Fibroblast of pulmonary artery (primary cell): ENCODE measurements around the gene SETBP1.

Experiments
- DNase-seq: peaks from one replicate; pipeline ENCODE4 v3.0.0-alpha.2; 2010; ENCODE audit warnings: low read depth
- H3K4me3 ChIP-seq: replicated peaks from 2 replicates; pipeline ENCODE4 v1.5.1; 2011; ENCODE audit warnings: low read depth, mild to moderate bottlenecking, control low read depth, low read length, moderate library complexity
- TF ChIP-seq, protein P1 (sequence below): IDR thresholded peaks from 2 replicates; pipeline ENCODE4 v1.5.1; 2011; ENCODE audit warnings: mild to moderate bottlenecking, control low read depth, low read length, inconsistent platforms; ENCODE audit errors: missing control alignments

Gene SETBP1

DNA sequence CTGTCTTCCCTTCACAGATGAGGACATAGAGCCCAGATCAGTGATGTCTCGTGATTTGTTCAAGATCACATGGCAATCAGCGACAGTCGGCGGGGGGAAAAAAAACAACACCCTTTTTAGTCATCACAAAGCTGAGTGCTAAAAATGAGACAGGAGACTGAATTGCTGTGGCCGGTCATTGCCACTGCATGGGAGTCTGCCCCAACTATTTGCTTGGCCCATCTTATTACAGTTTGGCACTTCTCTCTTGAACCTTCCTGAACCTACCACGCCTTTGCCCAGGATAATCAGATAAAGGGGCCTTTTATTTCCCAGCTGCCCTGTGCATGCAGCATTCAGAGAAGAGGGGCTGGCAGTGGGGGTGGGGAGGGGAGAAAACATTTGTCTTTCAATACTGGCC, 42.7 kb downstream of the SETBP1 start:
- no peak for DNase-seq
- no peak overlapping the region for H3K4me3 ChIP-seq
- TF ChIP-seq, protein P1, sequence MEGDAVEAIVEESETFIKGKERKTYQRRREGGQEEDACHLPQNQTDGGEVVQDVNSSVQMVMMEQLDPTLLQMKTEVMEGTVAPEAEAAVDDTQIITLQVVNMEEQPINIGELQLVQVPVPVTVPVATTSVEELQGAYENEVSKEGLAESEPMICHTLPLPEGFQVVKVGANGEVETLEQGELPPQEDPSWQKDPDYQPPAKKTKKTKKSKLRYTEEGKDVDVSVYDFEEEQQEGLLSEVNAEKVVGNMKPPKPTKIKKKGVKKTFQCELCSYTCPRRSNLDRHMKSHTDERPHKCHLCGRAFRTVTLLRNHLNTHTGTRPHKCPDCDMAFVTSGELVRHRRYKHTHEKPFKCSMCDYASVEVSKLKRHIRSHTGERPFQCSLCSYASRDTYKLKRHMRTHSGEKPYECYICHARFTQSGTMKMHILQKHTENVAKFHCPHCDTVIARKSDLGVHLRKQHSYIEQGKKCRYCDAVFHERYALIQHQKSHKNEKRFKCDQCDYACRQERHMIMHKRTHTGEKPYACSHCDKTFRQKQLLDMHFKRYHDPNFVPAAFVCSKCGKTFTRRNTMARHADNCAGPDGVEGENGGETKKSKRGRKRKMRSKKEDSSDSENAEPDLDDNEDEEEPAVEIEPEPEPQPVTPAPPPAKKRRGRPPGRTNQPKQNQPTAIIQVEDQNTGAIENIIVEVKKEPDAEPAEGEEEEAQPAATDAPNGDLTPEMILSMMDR, result no peak

DNA sequence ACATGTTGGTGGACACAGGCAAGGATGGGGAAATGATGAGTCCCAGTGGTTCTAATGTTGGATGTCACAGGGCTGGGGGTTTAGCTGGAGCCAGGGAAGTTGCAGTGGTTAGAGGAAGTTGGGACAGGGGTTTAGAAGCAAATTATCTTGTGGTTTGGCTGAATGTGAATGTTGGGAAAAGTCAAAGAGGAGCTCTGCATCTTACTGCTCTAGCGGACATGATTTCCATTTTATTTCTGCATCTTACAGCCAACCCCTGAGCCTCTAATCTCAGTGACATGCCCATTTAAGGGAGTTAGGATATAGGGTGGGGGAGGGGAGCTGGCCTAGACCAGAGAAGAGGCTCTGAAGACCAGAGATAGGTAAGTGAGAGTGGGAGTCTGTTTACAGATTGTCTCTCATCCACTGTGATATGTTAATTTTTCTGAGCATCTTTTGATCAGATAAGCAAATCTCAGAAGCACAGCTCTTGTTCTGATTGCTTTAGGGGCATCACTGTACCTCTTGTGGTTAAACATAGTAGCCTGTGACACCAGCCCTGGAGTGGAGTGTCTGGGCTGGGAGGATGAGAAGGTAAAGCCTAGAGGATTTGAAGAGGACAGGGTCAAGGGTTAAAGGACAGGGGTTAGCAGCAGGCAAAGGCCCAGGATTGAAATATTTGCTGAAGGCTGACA, 43.6 kb downstream of the SETBP1 start:
- no peak overlapping the region for H3K4me3 ChIP-seq
- DNase-seq, result no peak
- TF ChIP-seq, protein P1, result no peak

DNA sequence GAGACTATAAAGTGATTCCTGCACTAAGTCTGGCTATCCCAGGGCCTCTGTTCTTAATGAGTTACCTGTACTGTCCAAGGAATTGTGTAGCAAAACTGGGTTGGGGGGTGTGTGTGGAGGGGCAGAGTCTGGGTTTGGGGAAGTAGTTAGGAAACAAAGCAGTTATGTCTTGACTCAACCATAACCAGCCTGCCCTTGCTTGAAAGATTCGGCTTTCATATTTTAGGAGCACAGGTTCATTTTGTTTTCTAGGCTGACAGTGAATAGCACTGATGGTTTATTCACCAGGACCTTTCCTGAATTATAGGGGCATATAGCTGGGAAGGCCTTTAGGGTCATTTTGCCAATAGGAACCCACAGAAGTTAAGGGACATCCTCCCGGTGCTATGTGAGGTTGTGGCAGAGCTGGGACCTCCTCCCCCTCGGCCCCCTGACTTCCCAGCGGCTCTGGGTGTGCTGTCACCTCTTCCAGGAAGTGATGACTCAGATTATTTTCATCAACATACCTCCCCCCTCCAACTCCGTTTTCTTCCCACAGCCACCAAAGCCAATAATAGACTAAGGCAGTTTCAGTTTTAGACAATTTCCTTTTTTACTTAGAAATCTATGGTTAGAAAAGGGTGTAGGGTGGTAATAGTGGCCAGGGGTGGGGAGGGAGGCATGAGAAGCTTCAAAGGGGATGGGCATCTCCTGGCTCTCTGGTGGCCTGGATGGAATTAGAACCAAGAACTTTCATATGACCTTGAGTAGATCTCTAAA, 44.8 kb downstream of the SETBP1 start:
- peak; percentile 68 for DNase-seq
- TF ChIP-seq, protein P1, result no peak
- H3K4me3 ChIP-seq, result no peak overlapping the region

DNA sequence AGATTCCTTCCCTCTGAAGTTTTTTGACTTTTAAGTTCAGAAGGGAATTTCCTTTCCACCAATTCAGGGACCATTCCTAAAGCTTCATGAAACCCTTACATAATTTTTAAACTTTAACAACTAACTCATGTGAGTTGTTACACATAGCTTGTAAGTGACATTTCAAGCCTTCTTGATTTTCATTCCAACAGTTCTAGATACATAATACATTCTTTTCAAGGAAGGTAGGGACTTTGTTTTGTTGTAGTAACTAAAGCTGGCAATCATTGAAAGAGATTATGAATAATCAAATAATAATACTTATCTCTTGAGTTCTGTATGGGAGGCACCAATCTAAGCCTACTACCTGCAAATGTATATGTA, 45.4 kb downstream of the SETBP1 start:
- TF ChIP-seq, protein P1, result no peak
- H3K4me3 ChIP-seq, result no peak overlapping the region
- DNase-seq, result no peak

DNA sequence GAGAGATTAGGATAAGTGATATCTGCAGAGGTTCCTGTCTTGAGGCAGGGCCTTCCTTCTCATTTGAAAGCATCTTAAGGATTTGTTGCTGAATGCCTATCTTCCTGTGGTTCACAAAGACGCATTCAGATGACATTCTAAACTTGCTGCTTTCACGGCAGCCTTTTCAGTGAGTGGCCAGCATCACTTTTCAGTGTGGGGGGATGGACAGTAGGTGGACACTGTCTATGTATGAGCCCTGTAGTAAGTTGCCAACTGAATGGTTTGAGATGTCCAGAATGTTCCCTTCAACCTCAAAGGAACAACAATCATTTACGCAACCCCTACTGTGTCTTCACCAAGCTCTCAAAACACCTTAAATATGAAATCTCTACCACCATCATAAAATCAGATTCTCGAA, 46.6 kb downstream of the SETBP1 start:
- H3K4me3 ChIP-seq, result no peak overlapping the region
- TF ChIP-seq, protein P1, result no peak
- no peak for DNase-seq

DNA sequence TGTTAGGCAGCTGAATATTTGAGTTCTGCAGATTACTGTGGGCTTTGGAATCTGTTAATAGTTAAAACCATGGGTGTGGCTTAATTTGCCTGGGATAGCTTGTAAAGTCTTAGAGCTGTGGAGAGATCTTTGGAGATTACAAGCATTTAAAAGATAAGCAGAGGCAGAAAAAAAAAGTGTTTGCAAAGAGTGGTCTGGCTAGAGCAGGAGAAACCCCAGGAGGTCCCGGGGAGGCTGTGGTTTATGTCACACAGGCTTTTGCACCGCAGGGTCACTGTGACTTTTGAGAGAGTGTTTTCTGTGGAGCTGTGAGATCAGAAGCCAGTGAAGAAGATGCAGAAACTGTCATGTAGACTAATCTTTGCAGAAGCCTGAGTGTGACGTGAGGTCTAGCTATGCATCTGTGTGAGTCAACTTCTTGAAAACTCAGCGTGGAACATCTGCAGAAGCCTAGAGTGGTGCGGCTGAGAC, 49.0 kb downstream of the SETBP1 start:
- peak; percentile 33 for DNase-seq
- no peak overlapping the region for H3K4me3 ChIP-seq
- TF ChIP-seq, protein P1, result no peak
